ENCODE measurements around the gene TRPT1.

The TRPT1 gene

DNA sequence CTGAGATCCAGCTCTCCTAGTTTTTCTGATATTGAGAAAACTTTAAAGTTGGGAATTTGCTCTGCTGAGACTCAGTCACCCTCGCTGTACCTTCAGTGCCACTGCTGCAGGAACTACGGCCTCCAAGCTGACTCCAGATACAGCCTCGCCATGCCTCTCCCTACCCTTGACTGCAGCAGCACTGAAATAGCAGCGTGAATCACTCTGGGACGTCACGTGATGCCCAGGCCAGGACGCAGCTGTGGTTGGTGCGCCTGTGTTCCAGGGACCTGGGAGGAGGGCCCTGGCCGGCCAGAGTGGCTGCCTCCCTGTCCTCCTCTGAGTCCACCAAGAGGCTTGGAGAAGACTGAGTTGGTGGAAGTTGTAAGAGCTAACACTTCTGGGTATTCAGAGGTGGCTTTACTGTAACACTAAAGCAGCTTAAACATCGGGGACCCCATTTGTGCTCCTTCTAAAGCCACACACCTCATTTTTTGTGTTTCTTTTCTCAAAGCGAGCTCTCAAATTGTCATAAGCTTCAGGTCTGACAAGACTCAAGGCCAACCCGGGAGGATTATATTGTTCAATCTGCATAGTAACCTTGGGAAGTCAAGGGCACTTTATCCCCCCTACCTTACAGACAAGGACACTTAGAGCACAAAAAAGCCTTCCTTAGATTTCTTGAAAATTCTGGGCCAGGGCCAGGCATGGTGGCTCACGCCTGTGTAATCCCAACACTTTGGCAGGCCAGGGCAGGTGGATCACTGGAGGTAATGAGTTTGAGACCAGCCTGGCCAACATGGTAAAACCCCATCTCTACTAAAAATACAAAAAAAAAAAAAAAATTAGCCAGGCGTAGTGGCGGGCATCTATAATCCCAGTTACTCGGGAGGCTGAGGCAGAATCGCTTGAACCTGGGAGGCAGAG lies 44.2 kb downstream of the TRPT1 start (continued):
- TF ChIP-seq ZBTB48 (tag by site-specific recombination; IDR thresholded peaks at IDR 0.05): peak; percentile 89
- no peak for TF ChIP-seq ZNF785 (tag by site-specific recombination; IDR thresholded peaks at IDR 0.05)
- peak; percentile 61; the same call in 1 of the 2 replicates for TF ChIP-seq ZXDB (tag by site-specific recombination; IDR thresholded peaks at IDR 0.05)
- TF ChIP-seq IKZF3 (tag by site-specific recombination; IDR thresholded peaks at IDR 0.05): peak; percentile 16; the same call in 1 of the 2 replicates
- TF ChIP-seq ZNF596 (tag by site-specific recombination; IDR thresholded peaks at IDR 0.05): no peak
- TF ChIP-seq ZNF561 (tag by site-specific recombination; IDR thresholded peaks at IDR 0.05; ENCODE audit: borderline replicate concordance): 0 out of 2 replicates have a peak, but pooled peaks have one; percentile 32
- TF ChIP-seq ZNF202 (tag by site-specific recombination; IDR thresholded peaks at IDR 0.05; ENCODE audit: borderline replicate concordance): no peak
- TF ChIP-seq ZNF600 (tag by site-specific recombination; IDR thresholded peaks at IDR 0.05): peak; percentile 31; the same call in 1 of the 2 replicates
- no peak for TF ChIP-seq ZNF510 (tag by site-specific recombination; IDR thresholded peaks at IDR 0.05; ENCODE audit: insufficient replicate concordance)
- 0 out of 2 replicates have a peak, but pooled peaks have one; percentile 54 for TF ChIP-seq TRIM28 (IDR thresholded peaks at IDR 0.05; ENCODE audit: borderline replicate concordance, low read length)

DNA sequence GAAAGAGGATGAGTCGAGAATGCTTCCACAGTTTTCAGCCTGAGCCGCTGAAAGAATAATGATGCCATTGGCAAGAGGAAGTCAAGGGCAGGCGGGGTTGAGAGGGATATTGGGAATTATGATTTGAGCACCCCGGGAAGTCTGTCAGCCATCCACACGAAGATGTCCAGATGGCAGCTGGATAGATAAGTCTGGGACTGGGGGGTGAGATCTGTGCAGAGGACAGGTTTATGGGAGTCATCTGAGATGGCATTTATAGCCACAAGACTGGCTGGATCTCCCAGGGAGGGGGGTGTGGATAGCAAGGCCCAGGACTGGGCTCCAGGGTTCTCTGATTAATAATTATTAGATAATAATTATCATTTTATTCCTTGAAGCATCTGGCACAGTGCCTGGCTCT lies 45.1 kb downstream of the TRPT1 start:
- Histone ChIP-seq H3K9me3 (ENCODE audit: control insufficient read depth, insufficient read depth, low read depth, low read length) (no peaks in the 10 kb centered on the region), H3K4me1 (ENCODE audit: control insufficient read depth, insufficient read depth, low read length) (no peaks in the 10 kb centered on the region), H3K27ac (ENCODE audit: extremely low read depth, low read depth, low read length) (no peak overlapping the region), H3K36me3 (ENCODE audit: control insufficient read depth in 2 of 2, insufficient read depth in 1 of 2, low read length in 2 of 2) (peaks cover 0 to 16% of the 10 kb centered on the region in 2 experiments; a peak in 1 of 3 replicates), H3K4me3 (ENCODE audit: low read depth, low read length) (no peak overlapping the region)
- CTCF ChIA-PET: interaction anchor here (0.7 kb wide), 1 partner anchor 143 kb away, joined by 3 read pairs; no protein-coding TSS in a partner anchor
- TF ChIP-seq ZNF16 (tag by site-specific recombination; IDR thresholded peaks at IDR 0.05; ENCODE audit: low read depth): no peak
- no peak for TF ChIP-seq GLI2 (tag by site-specific recombination; IDR thresholded peaks at IDR 0.05; ENCODE audit: borderline replicate concordance, low read depth)
- TF ChIP-seq ZNF155 (tag by site-specific recombination; IDR thresholded peaks at IDR 0.05): no peak
- no peak for TF ChIP-seq ZNF146 (tag by site-specific recombination; IDR thresholded peaks at IDR 0.05)
- TF ChIP-seq ZSCAN16 (tag by site-specific recombination; IDR thresholded peaks at IDR 0.05): no peak
- TF ChIP-seq ZNF510 (tag by site-specific recombination; IDR thresholded peaks at IDR 0.05; ENCODE audit: insufficient replicate concordance): no peak
- POLR2A ChIA-PET: interaction anchor here (1.0 to 1.5 kb wide), 5 partner anchors 17 to 137 kb away, joined by 3 to 8 read pairs (median 5); partner anchors contain the start of genes FKBP2, NUDT22, PPP1R14B and PRDX5

DNA sequence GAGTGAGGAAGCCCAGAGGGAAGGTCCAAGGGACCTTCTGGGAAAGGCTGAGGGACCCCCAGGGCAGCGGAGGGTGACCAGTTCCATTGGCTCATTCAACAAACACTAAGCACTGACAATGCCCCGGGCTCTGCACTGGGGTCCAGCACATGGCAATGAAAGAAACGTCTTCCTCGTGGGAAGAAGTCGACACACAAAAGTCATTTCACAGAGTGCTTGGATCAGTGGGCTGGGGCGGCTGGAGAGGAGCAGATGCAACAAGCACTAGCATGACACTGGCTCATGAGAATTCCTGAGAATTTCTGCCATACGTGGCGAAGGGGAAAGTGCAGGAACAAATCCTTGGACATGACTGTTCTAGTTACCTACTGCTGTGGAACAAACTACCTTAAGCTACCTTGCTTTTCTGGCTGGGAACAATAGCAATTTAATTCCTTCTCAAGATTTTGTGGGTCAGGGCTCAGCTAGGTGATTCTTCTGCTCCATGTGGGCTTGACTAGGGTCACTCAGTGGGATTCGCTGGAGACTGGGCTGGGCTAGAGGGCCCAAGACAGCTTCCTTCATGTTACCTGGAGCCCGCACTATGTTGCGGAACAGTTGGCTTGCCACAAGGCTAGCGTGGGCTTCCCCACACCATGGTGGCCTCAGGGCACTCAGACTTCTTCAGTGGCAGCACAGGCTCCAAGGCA lies 46.9 kb downstream of the TRPT1 start:
- CTCF ChIA-PET: no interaction called here
- POLR2A ChIA-PET: interaction anchor here (0.6 to 1.0 kb wide), 2 partner anchors 18 to 25 kb away, joined by 3 to 5 read pairs; no protein-coding TSS in a partner anchor
- TF ChIP-seq, protein P1, sequence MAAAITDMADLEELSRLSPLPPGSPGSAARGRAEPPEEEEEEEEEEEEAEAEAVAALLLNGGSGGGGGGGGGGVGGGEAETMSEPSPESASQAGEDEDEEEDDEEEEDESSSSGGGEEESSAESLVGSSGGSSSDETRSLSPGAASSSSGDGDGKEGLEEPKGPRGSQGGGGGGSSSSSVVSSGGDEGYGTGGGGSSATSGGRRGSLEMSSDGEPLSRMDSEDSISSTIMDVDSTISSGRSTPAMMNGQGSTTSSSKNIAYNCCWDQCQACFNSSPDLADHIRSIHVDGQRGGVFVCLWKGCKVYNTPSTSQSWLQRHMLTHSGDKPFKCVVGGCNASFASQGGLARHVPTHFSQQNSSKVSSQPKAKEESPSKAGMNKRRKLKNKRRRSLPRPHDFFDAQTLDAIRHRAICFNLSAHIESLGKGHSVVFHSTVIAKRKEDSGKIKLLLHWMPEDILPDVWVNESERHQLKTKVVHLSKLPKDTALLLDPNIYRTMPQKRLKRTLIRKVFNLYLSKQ (tag by site-specific recombination; IDR thresholded peaks at IDR 0.05; ENCODE audit: borderline replicate concordance): no peak
- TF ChIP-seq ZBTB48 (tag by site-specific recombination; IDR thresholded peaks at IDR 0.05) (no peak), ZNF132 (tag by site-specific recombination; IDR thresholded peaks at IDR 0.05; ENCODE audit: borderline replicate concordance) (no peak), ZNF23 (tag by site-specific recombination; IDR thresholded peaks at IDR 0.05; ENCODE audit: borderline replicate concordance) (no peak)
- TF ChIP-seq, protein P2, sequence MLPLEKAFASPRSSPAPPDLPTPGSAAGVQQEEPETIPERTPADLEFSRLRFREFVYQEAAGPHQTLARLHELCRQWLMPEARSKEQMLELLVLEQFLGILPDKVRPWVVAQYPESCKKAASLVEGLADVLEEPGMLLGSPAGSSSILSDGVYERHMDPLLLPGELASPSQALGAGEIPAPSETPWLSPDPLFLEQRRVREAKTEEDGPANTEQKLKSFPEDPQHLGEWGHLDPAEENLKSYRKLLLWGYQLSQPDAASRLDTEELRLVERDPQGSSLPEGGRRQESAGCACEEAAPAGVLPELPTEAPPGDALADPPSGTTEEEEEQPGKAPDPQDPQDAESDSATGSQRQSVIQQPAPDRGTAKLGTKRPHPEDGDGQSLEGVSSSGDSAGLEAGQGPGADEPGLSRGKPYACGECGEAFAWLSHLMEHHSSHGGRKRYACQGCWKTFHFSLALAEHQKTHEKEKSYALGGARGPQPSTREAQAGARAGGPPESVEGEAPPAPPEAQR (tag by site-specific recombination; IDR thresholded peaks at IDR 0.05): no peak
- TF ChIP-seq, protein P3, sequence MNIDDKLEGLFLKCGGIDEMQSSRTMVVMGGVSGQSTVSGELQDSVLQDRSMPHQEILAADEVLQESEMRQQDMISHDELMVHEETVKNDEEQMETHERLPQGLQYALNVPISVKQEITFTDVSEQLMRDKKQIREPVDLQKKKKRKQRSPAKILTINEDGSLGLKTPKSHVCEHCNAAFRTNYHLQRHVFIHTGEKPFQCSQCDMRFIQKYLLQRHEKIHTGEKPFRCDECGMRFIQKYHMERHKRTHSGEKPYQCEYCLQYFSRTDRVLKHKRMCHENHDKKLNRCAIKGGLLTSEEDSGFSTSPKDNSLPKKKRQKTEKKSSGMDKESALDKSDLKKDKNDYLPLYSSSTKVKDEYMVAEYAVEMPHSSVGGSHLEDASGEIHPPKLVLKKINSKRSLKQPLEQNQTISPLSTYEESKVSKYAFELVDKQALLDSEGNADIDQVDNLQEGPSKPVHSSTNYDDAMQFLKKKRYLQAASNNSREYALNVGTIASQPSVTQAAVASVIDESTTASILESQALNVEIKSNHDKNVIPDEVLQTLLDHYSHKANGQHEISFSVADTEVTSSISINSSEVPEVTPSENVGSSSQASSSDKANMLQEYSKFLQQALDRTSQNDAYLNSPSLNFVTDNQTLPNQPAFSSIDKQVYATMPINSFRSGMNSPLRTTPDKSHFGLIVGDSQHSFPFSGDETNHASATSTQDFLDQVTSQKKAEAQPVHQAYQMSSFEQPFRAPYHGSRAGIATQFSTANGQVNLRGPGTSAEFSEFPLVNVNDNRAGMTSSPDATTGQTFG (tag by site-specific recombination; IDR thresholded peaks at IDR 0.05; ENCODE audit: borderline replicate concordance): no peak
- TF ChIP-seq, protein P4, sequence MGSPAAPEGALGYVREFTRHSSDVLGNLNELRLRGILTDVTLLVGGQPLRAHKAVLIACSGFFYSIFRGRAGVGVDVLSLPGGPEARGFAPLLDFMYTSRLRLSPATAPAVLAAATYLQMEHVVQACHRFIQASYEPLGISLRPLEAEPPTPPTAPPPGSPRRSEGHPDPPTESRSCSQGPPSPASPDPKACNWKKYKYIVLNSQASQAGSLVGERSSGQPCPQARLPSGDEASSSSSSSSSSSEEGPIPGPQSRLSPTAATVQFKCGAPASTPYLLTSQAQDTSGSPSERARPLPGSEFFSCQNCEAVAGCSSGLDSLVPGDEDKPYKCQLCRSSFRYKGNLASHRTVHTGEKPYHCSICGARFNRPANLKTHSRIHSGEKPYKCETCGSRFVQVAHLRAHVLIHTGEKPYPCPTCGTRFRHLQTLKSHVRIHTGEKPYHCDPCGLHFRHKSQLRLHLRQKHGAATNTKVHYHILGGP (tag by site-specific recombination; IDR thresholded peaks at IDR 0.05): no peak
- TF ChIP-seq, protein P5, sequence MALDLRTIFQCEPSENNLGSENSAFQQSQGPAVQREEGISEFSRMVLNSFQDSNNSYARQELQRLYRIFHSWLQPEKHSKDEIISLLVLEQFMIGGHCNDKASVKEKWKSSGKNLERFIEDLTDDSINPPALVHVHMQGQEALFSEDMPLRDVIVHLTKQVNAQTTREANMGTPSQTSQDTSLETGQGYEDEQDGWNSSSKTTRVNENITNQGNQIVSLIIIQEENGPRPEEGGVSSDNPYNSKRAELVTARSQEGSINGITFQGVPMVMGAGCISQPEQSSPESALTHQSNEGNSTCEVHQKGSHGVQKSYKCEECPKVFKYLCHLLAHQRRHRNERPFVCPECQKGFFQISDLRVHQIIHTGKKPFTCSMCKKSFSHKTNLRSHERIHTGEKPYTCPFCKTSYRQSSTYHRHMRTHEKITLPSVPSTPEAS (tag by site-specific recombination; IDR thresholded peaks at IDR 0.05): no peak

More for the DNA sequence above, 46.9 kb downstream of the TRPT1 start:
- Histone ChIP-seq H3K4me3 (ENCODE audit: low read depth, low read length) (no peak overlapping the region), H3K36me3 (ENCODE audit: control insufficient read depth in 2 of 2, insufficient read depth in 1 of 2, low read length in 2 of 2) (peaks cover 0 to 16% of the 10 kb centered on the region in 2 experiments; a peak in 1 of 3 replicates), H3K9me3 (ENCODE audit: control insufficient read depth, insufficient read depth, low read depth, low read length) (no peaks in the 10 kb centered on the region), H3K27ac (ENCODE audit: extremely low read depth, low read depth, low read length) (no peak overlapping the region), H3K4me1 (ENCODE audit: control insufficient read depth, insufficient read depth, low read length) (no peaks in the 10 kb centered on the region)

Data from HEK293 (cell line).